ENCODE measurements around the gene ATF1.

- TF ChIP-seq CTCF (IDR thresholded peaks at IDR 0.05; ENCODE audit: insufficient read depth, low read depth, low read length) (no peak), EZH2 (IDR thresholded peaks at IDR 0.05; ENCODE audit: insufficient read depth, low read length) (no peak)
Measured at GRCh38 chr12:50718760-50719159, 45.1 kb upstream of the ATF1 start.
